Measurements from ENCODE around the gene GRPR. TPM values are rescaled to one million over a fixed set of nuclear protein-coding genes. Genes with fewer than 3 reads are reported as not detected.
A peak's percentile ranks its signal among the peaks of the same experiment; 100 is the strongest.

Gene GRPR
- total RNA-seq, 3 donors from 2014 or later, result 0.19 to 3.5 TPM; not detected in 1

GRCh38 chrX:16191605-16192004, 68.2 kb downstream of the GRPR start:
- no peaks in the 10 kb centered on the region for H3K4me1 ChIP-seq (ENCODE audit: low read depth)
- DNase-seq, result peak in 1 of 3 donors; percentile 39
- no peaks in the 10 kb centered on the region for H3K36me3 ChIP-seq (ENCODE audit: low read depth)
- H3K4me3 ChIP-seq, result no peak overlapping the region
- ATAC-seq, result peak; percentile 61
- intact Hi-C loops (cut with DNase I, micrococcal nuclease), result no loop called here
- no peak for TF ChIP-seq CTCF (IDR thresholded peaks at IDR 0.05)
- H3K9me3 ChIP-seq, result no peaks in the 10 kb centered on the region

- Histone ChIP-seq H3K9me3 (no peaks in the 10 kb centered on the region), H3K36me3 (ENCODE audit: low read depth) (no peaks in the 10 kb centered on the region), H3K4me1 (ENCODE audit: low read depth) (no peaks in the 10 kb centered on the region), H3K4me3 (no peak overlapping the region)
- intact Hi-C loops (cut with DNase I, micrococcal nuclease), result no loop called here
- ATAC-seq, result no peak
- no peak for TF ChIP-seq CTCF (IDR thresholded peaks at IDR 0.05)
- no peak for DNase-seq
Measured at GRCh38 chrX:16196829-16197228, 73.5 kb downstream of the GRPR start.

GRCh38 chrX:16199343-16199742, 76.0 kb downstream of the GRPR start:
- no peaks in the 10 kb centered on the region for H3K36me3 ChIP-seq (ENCODE audit: low read depth)
- TF ChIP-seq CTCF (IDR thresholded peaks at IDR 0.05), result no peak
- intact Hi-C loops (cut with DNase I, micrococcal nuclease), result no loop called here
- H3K4me1 ChIP-seq (ENCODE audit: low read depth), result no peaks in the 10 kb centered on the region
- no peak overlapping the region for H3K4me3 ChIP-seq
- no peaks in the 10 kb centered on the region for H3K9me3 ChIP-seq
- DNase-seq (no peak), ATAC-seq (no peak)

GRCh38 chrX:16202943-16203342, 79.6 kb downstream of the GRPR start:
- DNase-seq, result peak in 1 of 3 donors; percentile 14
- H3K9me3 ChIP-seq, result no peaks in the 10 kb centered on the region

More at GRCh38 chrX:16202943-16203342, 79.6 kb downstream of the GRPR start:
- no peak for TF ChIP-seq CTCF (IDR thresholded peaks at IDR 0.05)
- peak; percentile 80 for ATAC-seq
- Histone ChIP-seq H3K36me3 (ENCODE audit: low read depth) (no peaks in the 10 kb centered on the region), H3K4me1 (ENCODE audit: low read depth) (no peaks in the 10 kb centered on the region), H3K4me3 (no peak overlapping the region)
- intact Hi-C loops (cut with DNase I, micrococcal nuclease), result no loop called here

Other genes with a start within 250 kb of the GRPR start
- under 1 TPM in 1 of 3 donors, not detected in 2; 0.22 TPM for gene MAGEB17, start 43.9 kb downstream of the GRPR start, total RNA-seq

Measured in mucosa of descending colon (tissue), 3 donors.